GM03348 (cell line): ENCODE results near the gene C2orf81.
"Not testable (repeated sequence)": the region's sequence is repeated elsewhere in the genome, so short reads cannot be mapped to it uniquely, and the experiment has no call there.

Source experiments
- DNase-seq: peaks from one replicate; pipeline ENCODE4 v3.0.0; 2012; ENCODE audit warnings: low spot score

C2orf81 gene

DNA sequence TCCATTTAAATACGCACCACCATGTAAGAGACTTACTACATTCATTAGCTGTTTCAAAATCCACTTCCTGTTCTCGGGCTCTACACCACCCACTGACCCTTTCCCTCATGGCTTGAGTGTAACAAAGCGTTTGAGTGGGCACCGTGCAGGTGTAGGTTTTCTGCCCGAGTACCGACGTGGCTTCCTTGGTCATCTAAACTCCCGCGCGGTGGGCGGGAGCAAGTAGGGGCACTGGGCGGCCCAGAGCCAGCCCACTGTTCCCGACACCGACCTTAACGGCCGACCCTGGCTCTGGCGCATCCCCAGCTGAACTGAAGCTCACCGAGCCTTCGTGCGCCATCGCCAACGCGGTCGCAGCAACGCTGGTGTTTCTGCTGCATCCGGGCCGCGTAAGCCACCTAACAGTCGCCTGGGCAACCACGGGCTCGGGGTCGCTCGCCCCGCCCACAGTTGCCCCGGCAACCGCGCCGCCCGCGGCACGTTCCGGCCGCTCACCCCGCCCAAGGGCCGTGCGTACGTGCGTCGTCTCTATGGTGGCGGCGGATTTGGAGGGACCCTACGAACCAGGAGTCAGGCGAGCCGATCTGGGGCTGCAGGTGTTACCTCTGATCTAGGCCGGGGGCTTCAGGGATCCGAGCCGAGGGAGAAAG lies at the start of gene C2orf81, which contains the start of gene WDR54:
TSS of gene C2orf81 (minus strand) at position 399 of the 650 bp plus-strand sequence. CDS start at position 340, 59 bp downstream.
TSS of gene WDR54 (plus strand) at position 510 of the 650 bp plus-strand sequence. CDS start 424 bp downstream, outside the sequence.
- DNase-seq = peak; percentile 98

DNA sequence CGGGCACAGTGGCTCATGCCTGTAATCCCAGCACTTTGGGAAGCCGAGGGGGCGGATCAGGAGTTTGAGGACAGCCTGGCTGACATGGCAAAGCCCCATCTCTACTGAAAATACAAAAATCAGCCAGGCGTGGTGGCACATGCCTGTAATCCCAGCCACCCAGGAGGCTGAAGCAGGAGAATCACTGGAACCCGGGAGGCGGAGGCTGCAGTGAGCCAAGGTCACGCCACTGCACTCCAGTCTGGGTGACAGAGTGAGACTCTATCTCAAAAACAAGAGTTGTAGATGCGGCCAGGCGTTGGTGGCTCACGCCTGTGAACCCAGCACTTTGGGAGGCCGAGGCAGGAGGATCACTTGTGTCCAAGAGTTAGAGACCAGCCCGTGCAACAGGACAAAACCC lies 49.3 kb upstream of the C2orf81 start:
- DNase-seq = not testable (repeated sequence)

DNA sequence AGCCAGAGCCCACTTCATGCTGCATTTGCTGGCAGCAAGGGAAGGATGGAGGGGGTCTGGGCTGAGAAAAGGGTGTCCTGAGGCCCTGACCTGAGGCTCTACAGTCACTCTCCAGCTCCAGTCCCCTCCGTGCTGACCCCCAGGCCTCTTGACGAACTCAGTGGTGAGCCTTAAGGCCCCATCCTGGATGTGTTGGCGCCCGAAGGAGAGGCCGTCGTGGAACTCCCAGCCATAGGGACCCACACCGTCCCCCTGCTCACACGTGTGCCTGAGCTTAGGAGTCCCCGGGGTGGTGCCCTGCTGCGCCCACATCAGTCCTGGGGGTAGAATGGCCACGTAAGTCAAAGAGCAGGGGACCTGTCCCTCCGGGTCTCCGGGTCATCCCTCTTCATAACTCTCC lies 43.0 kb upstream of the C2orf81 start:
- DNase-seq = no peak

DNA sequence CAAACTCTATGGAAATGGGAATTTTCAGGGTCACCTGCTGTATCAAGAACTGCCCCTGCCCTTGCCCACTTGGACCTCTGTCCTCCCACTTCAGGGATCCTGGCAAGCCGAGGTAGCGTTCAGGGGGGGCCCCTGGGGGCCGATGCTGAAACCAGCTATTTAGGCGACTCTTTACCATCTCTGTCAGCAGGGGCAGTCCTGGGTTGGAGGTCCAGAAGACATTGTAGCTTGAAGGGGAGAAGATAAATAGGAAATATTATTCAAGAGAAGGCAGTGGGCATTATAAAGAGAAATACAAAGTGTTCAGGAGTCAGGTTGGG lies 41.3 kb upstream of the C2orf81 start:
- no peak for DNase-seq

DNA sequence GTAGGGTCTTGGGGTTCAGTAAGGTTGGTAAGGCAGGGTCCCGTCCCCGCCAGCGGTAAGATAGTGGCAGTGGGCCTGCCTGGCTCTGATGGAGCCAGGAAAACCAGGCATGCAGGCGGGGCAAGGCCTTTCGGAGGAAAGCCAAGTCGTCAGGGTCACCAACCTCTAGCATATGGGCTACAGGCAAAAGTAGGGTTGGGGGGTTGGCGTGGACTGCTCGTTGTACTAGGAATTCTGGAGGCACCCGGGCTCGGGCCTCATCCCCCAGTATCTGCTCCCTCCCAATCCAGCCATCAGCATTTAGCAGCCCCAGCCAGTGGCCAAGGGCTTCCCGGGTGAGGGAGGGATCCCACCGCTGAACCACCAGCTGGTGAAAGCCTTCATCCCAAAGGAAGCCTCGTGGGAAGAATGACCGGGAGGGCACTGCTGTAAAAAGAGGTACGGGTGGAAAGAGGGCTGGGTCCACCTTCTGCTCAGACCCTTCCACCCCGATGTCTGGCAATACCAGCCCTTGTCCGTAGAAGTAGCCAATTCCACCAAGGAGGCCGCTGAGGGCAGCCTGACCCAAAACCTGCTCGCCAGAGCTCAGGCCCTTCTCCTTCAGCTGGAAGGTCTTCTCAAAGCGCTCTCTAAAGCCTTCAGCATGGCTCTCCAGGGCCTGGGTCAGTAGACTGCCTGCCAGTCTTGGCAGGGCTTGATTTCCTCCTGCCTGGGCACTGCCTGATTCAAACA lies 40.8 kb upstream of the C2orf81 start:
- no peak for DNase-seq

DNA sequence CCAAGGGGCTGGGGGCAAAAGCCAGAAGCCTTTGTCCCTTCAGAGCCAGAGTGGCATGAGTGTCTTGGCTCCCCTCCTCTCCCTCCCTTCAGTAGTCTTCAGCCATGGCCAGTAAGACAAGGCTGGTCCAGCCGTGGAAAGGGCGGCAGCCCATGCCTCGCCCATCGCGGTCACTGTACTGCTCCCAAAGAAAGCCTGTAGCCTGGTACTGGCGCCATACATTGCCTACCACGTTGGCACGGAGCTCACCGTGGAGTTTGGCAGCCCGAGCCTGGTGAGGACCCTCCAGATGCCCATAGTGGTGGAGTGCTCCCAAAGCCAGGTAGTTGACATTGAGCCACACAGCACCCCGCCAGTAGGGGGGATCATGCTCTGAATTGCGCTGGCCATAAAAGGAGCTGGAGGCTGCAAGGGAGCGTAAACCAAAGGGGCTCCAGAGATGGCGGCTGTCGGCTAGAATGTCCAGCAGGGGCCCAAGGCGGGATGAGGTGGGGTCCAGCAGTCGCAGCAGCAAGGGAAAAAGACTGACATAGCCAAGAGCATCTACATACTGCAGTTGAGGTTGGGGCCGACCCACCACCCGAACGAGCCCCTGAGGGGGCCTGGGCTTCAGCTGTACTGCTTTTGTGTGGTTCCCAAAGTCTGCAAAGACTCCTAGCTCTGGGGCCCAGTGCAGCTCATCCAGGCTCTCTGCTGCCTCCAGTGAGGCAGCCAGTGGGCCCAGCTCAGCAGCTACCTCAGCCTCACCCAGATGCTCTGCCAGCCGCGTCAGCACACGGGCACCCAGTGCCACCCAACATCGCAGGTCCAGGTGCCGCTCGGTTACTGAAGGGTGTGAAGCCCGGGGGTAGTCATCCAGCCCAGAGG lies 40.0 kb upstream of the C2orf81 start:
- no peak for DNase-seq

DNA sequence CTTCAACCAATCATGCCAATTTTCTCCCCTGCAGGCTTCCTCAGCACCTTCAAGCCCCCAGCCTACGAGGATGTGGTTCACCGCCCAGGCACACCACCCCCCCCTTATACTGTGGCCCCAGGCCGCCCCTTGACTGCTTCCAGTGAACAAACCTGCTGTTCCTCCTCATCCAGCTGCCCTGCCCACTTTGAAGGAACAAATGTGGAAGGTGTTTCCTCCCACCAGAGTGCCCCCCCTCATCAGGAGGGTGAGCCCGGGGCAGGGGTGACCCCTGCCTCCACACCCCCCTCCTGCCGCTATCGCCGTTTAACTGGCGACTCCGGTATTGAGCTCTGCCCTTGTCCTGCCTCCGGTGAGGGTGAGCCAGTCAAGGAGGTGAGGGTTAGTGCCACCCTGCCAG lies 38.8 kb upstream of the C2orf81 start:
- not testable (repeated sequence) for DNase-seq

DNA sequence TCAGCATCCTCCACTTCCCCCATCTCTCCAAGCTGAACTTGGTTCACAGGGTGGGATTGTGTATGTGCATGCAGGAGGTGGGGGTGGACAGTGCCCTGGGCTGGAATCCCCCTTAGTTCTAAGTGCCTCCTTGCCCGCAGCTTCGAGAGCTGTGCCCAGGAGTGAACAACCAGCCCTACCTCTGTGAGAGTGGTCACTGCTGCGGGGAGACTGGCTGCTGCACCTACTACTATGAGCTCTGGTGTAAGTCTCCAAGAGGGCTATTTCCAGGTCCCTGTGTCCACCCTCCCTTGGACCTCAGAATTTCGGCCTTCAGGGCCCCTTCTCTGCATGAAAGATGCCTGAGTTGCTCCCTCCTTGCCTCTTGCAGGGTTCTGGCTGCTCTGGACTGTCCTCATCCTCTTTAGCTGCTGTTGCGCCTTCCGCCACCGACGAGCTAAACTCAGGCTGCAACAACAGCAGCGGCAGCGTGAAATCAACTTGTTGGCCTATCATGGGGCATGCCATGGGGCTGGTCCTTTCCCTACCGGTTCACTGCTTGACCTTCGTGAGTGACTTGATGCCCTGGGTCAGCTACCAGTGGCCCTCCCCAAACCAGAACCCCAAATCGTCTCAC lies 38.2 kb upstream of the C2orf81 start:
- DNase-seq = not testable (repeated sequence)

DNA sequence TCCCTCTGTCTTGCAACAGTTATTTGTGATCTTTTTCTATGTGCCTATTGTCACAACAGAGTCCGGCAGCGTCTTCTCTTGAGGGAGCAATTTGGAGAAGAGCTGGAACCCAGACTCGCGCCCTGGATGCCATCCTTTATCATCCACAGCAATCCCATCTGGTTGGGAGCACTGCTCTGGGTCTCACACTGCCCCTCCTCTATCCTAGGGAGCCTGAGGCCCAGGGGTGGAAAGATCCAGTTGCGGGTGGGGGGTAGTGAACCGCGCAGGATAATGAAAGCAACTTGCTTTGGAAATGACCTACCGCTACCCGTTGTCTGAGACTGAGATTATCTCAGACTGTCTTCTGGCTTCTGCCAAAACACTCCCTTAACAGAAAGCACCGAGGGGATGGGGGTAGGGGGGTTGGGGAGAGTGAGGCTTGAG lies 37.5 kb upstream of the C2orf81 start:
- DNase-seq = no peak

DNA sequence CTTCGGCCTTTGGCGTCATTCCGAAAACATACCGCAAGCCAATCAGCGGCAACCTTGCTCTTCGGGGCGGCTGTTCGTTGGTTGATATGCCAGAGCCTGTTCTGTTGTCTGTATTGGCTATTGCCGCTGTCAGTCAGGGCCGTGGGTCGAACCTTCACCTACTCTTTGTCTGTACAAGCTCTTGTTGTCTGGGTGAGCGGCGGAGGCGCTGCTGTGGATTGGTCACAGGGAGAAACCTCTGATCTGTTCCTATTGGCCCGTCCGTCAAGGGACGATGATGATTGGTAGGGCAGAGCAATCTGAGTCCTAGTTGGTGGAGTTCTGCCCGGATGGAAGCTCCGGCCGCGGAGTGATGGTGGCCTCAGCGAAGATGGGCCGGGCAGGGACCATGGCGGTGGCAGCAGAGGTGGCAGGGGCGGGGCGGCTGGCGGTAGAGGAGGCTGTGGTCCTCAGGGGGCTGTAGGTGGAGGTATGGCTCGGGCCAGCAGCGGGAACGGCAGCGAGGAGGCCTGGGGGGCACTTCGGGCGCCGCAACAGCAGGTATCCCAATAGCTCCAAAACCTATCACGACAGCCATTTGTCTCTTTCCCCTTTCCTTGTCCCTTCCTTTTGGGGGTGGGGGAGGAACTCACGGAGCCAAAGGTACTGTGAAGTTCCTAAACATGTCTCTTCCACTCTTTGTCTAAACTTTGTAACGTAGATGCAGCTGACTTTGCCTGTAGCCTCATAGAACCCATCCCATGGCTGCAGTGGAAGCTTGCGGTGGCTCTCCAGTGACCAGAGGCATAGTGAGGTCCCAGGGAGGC lies 36.9 kb upstream of the C2orf81 start, which contains the start of gene WBP1:
TSS of gene WBP1 (plus strand) at position 307 of the 806 bp plus-strand sequence. CDS start at position 472, 165 bp downstream.
- peak; percentile 99 for DNase-seq

DNA sequence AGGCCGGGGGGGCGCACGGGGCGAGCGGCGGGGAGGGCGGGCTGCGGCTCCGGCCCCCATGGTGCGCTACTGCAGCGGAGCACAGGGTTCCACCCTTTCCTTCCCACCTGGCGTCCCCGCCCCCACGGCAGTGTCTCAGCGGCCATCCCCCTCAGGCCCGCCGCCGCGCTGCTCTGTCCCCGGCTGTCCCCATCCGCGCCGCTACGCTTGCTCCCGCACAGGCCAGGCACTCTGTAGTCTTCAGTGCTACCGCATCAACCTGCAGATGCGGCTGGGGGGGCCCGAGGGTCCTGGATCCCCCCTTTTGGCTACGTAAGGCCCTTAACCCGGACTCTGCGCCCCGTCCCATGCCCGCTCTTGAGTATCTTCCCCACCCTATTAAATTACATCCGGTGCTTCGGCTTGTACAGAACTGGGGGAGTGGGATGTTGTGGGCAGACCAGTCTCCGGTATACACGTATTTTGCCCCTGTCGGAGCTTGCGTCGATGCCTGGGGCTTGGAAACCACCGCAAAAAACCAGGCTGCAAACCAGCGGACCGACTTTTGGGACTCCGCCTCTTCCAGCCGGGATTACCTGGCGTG lies 36.2 kb upstream of the C2orf81 start:
- DNase-seq = no peak

DNA sequence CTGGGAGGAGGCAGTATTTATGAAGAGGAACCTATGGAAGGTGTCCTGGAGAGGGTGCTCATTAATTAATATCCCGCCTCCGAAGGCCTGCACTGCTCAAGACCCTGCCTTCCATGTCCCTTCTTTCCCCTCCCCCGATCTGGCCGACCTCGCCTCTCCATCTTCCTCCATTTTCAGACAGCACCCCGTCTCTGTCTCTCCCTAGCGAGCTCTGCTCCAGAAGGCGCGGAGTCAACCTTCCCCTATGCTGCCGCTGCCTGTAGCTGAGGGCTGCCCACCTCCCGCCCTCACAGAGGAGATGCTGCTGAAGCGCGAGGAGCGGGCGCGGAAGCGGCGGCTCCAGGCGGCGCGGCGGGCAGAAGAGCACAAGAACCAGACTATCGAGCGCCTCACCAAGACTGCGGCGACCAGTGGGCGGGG lies 35.7 kb upstream of the C2orf81 start:
- DNase-seq = no peak

DNA sequence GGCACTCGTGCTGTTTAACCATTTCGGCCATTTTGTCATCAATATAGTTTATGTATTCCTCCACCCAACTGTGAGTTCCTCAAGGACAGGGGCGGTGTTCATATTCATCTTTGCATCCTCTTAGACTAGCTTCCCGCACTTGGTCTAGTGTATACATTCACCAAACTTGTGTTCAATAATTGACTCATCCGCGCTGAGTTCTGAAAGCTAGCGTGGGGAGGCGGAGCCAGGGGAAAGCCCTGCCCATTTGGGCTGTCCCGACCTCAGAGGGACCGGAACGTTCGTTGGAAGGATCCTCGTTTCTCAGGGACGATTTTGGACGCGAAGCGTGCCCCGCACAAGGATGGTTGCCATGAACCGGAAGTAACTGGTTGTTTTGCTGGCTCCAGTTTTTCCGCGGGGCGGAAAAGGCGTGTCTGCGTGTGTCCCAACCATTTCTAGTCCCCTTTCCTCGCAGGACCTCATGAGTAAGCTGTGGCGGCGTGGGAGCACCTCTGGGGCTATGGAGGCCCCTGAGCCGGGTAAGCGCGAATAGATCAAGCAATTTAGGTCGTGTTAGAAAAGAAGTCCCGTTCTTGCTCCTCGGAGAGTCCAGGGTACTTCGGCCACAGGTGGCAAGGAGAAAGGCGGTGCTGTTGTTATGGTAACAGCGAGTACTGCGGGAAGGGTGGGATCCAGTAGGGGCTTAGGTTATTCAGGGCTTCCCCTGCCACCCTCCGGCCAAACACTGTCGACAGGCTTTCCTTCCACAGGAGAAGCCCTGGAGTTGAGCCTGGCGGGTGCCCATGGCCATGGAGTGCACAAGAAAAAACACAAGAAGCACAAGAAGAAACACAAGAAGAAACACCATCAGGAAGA lies 33.5 kb upstream of the C2orf81 start, which contains the start of gene INO80B:
TSS of gene INO80B (plus strand) at position 434 of the 858 bp plus-strand sequence. CDS start at position 464, 30 bp downstream.
- DNase-seq = peak; percentile 92

DNA sequence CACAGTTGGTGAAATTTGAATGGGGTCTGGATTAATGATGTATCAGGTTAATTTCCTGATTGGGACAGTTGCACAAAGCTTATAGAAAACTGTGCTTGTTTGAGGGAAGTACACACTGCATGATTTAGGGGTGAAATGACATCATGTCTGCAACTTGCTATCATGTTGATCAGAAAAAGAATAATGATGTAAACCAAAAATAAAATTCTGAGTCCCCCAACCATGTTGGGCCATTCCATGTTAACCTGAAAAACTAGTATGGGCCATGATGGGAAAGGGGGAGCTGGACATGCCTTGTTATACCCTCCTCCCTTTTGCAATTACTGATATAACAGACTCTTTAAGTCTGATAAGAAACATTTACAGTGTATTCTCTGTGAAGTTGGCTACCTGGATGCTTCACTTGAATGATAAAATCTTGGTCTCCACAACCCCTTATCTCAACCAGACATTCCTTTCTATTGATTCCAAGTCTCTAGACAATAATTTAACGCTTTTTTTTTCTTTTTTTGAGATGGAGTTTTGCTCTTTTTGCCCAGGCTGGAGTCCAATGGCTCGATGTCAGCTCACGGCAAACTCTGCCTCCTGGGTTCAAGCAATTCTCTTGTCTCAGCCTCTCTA lies 29.3 kb upstream of the C2orf81 start:
- no peak for DNase-seq

DNA sequence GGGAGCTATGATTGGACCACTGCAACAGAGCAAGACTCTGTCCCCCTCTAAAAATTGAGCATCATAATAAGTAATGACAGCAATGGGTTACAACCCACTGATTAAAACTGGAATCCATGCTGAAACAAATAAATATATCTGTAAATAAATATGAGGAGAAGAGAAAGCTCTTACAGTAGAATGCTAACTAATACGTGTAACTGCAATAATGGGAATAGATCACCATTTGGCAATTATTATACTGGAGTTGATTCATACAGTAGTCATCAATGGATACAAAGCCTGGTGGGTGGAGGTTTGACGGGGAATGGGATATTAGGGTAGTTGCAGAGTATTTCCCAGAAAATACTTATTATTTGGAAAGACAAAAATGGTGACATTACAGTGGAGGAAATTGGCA lies 27.4 kb upstream of the C2orf81 start:
- no peak for DNase-seq

DNA sequence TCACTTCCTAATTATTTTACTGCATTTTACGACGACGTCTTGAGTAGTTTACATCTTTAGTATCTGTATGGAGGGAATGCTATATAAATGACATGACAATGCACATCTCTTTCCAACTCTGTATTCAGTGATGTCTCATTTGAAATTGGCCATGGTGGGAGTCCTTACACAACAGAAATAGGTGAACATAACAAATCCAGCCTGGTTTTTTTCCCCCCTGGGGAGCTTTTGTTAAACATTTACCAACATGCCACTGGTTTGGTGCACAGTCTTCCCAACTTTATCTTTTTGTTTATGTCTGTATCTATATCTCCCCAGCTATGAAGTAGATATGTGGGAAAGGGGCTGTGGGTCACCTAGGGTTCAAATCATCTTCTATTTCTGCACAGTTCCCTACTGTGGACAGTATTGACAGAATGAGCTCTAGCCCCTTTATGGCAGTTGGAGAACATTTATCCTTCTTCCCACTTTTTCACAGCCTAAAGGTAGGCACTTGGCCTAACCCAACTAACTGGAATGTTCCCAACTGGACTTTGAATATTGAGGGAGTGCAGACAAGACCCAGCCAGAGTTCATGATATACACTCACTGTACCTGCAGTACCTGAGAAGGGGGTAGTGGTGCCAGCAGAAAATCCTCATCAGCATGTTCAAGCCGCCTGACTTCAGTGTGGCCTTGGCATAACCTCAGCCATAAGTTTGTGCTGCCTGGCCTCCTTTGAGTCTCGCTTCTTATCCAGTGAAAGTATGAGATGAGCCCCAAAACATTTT lies 26.0 kb upstream of the C2orf81 start:
- no peak for DNase-seq

DNA sequence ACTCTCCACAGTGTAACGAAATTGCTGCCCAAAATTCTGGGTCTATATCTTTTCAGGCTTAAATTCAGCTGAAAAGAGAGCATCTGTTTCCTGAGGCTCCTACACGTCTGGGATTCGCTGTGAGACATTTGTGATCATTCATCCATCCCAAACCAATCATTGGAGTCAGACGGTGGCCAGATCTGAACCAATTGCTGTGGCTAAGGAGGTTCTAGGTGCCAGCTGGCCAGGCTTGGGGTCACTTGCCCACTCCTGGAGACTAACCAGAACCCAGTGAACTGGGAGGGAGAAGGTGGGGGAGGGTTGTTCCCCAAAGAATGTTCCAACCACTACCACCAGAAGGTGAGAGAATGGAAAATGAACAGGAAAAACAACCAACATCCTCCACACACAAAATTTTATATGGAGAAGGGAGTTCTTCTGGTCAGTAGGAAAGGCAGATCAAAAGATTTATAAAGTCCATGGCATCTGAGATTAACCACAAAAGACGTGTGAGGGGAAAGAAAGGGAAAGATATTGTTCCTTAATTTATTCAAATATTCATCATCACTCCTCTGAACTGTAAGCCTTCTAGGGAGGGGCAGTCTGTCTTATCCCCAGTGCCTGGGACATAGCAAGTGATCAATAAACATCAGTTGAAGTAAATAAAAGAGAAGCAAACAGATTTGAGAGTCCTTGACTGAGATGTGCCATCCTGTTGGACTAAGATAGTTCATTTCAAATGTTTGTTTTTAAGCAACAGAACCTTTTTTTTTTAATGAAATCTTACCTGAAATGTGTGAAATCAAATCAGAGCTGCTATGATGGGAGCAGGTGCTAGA lies 23.3 kb upstream of the C2orf81 start:
- DNase-seq = no peak
